OCI-LY7 (cell line): Measurements from ENCODE around the gene LRRC75A. TPM values are rescaled to one million over a fixed set of nuclear protein-coding genes. Genes with fewer than 3 reads are reported as not detected.

Source experiments
- BruUV-seq: library from RNA; stranded (reverse); fragments of 400-500 nt; replicated peaks from 2 replicates; lab custom pipeline; 2021; lab: Mats Ljungman, UMichigan
- CTCF ChIA-PET: fragments of 300-600 bp; sonication (Branson Sonifier 250); formaldehyde crosslinking; loops from one replicate; lab custom pipeline; 2022; ENCODE audit warnings: antibody characterized with exemption; ENCODE audit not compliant: unreplicated experiment; lab: Charles Lee
- POLR2A ChIA-PET: fragments of 300-600 bp; sonication (Branson Sonifier 250); formaldehyde crosslinking; loops from one replicate; lab custom pipeline; 2022; ENCODE audit warnings: antibody characterized with exemption; lab: Charles Lee
- DNase-seq: peaks from one replicate; pipeline ENCODE4 v3.0.0-alpha.2; 2015; ENCODE audit warnings: low spot score
- H2AFZ ChIP-seq: fragments of 200-600 bp; sonication (generic), shearing (Covaris generic); 2 replicates; pipeline ENCODE4 v1.6.1; 2014; ENCODE audit warnings: mild to moderate bottlenecking, antibody characterized with exemption, low read length, moderate library complexity
- H3K27ac ChIP-seq: fragments of 200-600 bp; sonication (generic); 2 replicates; pipeline ENCODE4 v1.5.1; 2014; ENCODE audit warnings: mixed run types, low read depth, mild to moderate bottlenecking, moderate library complexity, low read length, inconsistent platforms; ENCODE audit not compliant: poor library complexity, severe bottlenecking
- H3K36me3 ChIP-seq: fragments of 200-600 bp; sonication (generic); 2 replicates; pipeline ENCODE4 v1.6.1; 2014; ENCODE audit warnings: mild to moderate bottlenecking, antibody characterized with exemption, low read length, moderate library complexity, mixed read lengths; ENCODE audit not compliant: insufficient read depth
- H3K4me1 ChIP-seq: fragments of 200-600 bp; sonication (generic); 2 replicates; pipeline ENCODE4 v1.5.1; 2014; ENCODE audit warnings: mild to moderate bottlenecking, low read length; ENCODE audit not compliant: insufficient read depth, poor library complexity, severe bottlenecking
- H3K4me2 ChIP-seq: fragments of 200-600 bp; sonication (generic); 2 replicates; pipeline ENCODE4 v1.6.1; 2014; ENCODE audit warnings: mild to moderate bottlenecking, low read length
- H3K4me3 ChIP-seq: fragments of 200-600 bp; sonication (generic); 2 replicates; pipeline ENCODE4 v1.5.1; 2014; ENCODE audit warnings: mild to moderate bottlenecking, low read depth, low read length; ENCODE audit not compliant: poor library complexity, severe bottlenecking
- H3K79me2 ChIP-seq: fragments of 200-600 bp; sonication (generic); 2 replicates; pipeline ENCODE4 v1.6.1; 2016; ENCODE audit warnings: low read depth, mild to moderate bottlenecking, low read length, moderate library complexity, mixed read lengths; ENCODE audit not compliant: insufficient read depth
- H3K9me2 ChIP-seq: fragments of 200-600 bp; sonication (generic); 2 replicates; pipeline ENCODE4 v1.6.1; 2016; ENCODE audit warnings: mild to moderate bottlenecking, low read length, mixed read lengths; ENCODE audit not compliant: insufficient read depth
- H3K9me3 ChIP-seq: fragments of 200-600 bp; sonication (generic); 2 replicates; pipeline ENCODE4 v1.6.1; 2014; ENCODE audit warnings: mild to moderate bottlenecking, mixed run types, low read length, mixed read lengths
- H4K20me1 ChIP-seq: fragments of 200-600 bp; sonication (generic); 2 replicates; pipeline ENCODE4 v1.6.1; 2014; ENCODE audit warnings: mild to moderate bottlenecking, antibody characterized with exemption, low read length, moderate library complexity, mixed read lengths; ENCODE audit not compliant: insufficient read depth
- CTCF ChIP-seq: fragments of 200-600 bp; sonication (generic); conservative IDR thresholded peaks from 2 replicates; pipeline ENCODE4 v1.5.1; 2014; ENCODE audit warnings: mild to moderate bottlenecking, antibody characterized with exemption, low read length, moderate library complexity, mixed read lengths
- EZH2phosphoT487 ChIP-seq: fragments of 200-600 bp; sonication (generic); IDR thresholded peaks from 2 replicates; pipeline ENCODE4 v1.6.1; 2018; ENCODE audit warnings: low read depth, borderline replicate concordance, mild to moderate bottlenecking, mixed run types, antibody characterized with exemption, low read length, moderate library complexity, mixed read lengths
- intact Hi-C: fragments of 100-400 bp; cut with micrococcal nuclease; formaldehyde crosslinking; loops from one replicate; pipeline ENCODE4 v1.10.0; 2022; ENCODE audit not compliant: unreplicated experiment
- total RNA-seq, 2 experiments: library from RNA; depleted of rRNA in 1 of 2; stranded (reverse); fragments of >200 nt in 1 of 2; shearing (Covaris generic) in 1 of 2; gene quantifications; 2 replicates each; pipeline ENCODE4 v1.2.3, GENCODE V29; 2014 to 2022

LRRC75A gene
- total RNA-seq, 2 experiments from 2014 or later, result not detected

- H3K4me2 ChIP-seq, result no peak overlapping the region
- H3K4me3 ChIP-seq, result no peak overlapping the region
- no peaks in the 10 kb centered on the region for H3K9me3 ChIP-seq
- no peaks in the 10 kb centered on the region for H4K20me1 ChIP-seq
- no peak overlapping the region for H3K27ac ChIP-seq
- H3K79me2 ChIP-seq, result no peaks in the 10 kb centered on the region
- no peaks in the 10 kb centered on the region for H3K36me3 ChIP-seq
- no TSS peak for BruUV-seq
- H2AFZ ChIP-seq, result no peak overlapping the region
- ChIA-PET POLR2A (interaction anchor here (1.3 kb wide), 1 partner anchor 9 kb away, joined by 7 read pairs; no protein-coding TSS in a partner anchor), CTCF (no interaction called here)
- H3K9me2 ChIP-seq, result no peaks in the 10 kb centered on the region
- TF ChIP-seq CTCF (no peak), EZH2phosphoT487 (no peak)
- intact Hi-C loops, result no loop called here
- no peak for DNase-seq
- H3K4me1 ChIP-seq, result no peaks in the 10 kb centered on the region
These were observed 62.9 kb downstream of the LRRC75A start for GRCh38 chr17:16429083-16429482.

DNA sequence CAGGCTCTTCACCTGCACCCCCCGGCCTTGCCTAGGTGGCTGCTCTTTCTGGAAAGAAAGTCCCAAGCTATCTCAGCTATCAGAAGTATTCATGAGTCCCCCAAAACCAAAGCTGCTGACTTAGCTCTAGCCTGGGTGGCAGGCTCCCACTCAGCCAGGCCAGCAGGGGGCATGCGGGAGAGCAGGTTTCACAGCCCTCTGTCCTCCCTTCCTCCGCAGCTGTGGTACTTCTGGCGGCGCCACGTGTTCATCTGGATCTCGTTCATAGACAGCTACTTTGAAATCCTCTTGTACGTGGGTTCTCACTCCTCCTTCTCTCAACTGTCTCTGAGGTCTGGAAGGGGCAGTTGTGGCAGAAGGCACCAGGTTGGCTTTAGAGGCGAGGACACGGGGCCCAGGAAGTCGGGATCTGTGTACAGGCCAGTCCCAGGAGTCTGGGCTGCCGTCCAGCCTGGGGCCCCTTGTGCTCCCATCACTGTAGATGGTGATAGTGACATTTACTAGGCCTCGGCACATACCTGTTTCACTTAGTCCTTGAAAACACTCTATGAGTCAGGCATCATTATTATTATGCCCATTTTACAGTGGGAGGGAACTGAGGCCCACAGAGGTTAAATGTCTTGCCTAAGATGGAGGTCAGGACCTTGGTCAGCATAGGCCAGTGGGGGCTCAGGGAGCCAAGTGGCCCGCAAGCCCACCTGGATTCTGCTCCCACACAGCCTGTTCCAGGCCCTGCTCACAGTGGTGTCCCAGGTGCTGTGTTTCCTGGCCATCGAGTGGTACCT lies 63.7 kb downstream of the LRRC75A start:
- Histone ChIP-seq H3K79me2 (no peaks in the 10 kb centered on the region), H3K9me3 (no peaks in the 10 kb centered on the region), H4K20me1 (no peaks in the 10 kb centered on the region), H3K9me2 (no peaks in the 10 kb centered on the region), H3K4me2 (no peak overlapping the region), H3K36me3 (no peaks in the 10 kb centered on the region), H3K27ac (no peak overlapping the region), H3K4me1 (no peaks in the 10 kb centered on the region), H2AFZ (peak overlapping the region; percentile 45; the same call in 1 of the 2 replicates), H3K4me3 (no peak overlapping the region)
- TF ChIP-seq CTCF (peak; percentile 81), EZH2phosphoT487 (no peak)
- intact Hi-C loops, result loop anchor here (1.0 kb wide), 1 partner anchor 93 kb away; no protein-coding TSS in a partner anchor
- POLR2A ChIA-PET, result interaction anchor here (0.5 to 1.4 kb wide), 5 partner anchors 10 to 288 kb away, joined by 3 to 10 read pairs (median 3); no protein-coding TSS in a partner anchor
- no TSS peak for BruUV-seq
- DNase-seq, result peak; percentile 72
- CTCF ChIA-PET, result interaction anchor here (0.6 to 2.0 kb wide), 6 partner anchors 9 to 242 kb away, joined by 3 to 10 read pairs (median 4); no protein-coding TSS in a partner anchor
